Hematopoietic multipotent progenitor cell treated with erythropoietin and hydrocortisone succinate and interleukin-3 and kit ligand, for 8 days (in vitro differentiated cells): ENCODE measurements around the gene SCN1A.
"Not testable (repeated sequence)": the region's sequence is repeated elsewhere in the genome, so short reads cannot be mapped to it uniquely, and the experiment has no call there.

ENCODE experiments used
- DNase-seq: peaks from one replicate; pipeline ENCODE4 v3.0.0-alpha.2; 2015

SCN1A gene

GRCh38 chr2:166135152-166135848 is 7.5 kb upstream of the SCN1A start:
- DNase-seq = no peak

GRCh38 chr2:166134252-166135151 is 6.7 kb upstream of the SCN1A start:
- no peak for DNase-seq

GRCh38 chr2:166133653-166134052 is 5.8 kb upstream of the SCN1A start:
- no peak for DNase-seq

- no peak for DNase-seq
Observed at GRCh38 chr2:166128156-166128505, 311 bp upstream of the SCN1A start.

- no peak for DNase-seq
Observed at GRCh38 chr2:166126007-166126639, 1.7 kb downstream of the SCN1A start.

GRCh38 chr2:166125557-166125956 is 2.3 kb downstream of the SCN1A start:
- no peak for DNase-seq

- no peak for DNase-seq
Observed at GRCh38 chr2:166118180-166118579, 9.6 kb downstream of the SCN1A start.

GRCh38 chr2:166117491-166117890 is 10.3 kb downstream of the SCN1A start:
- no peak for DNase-seq

GRCh38 chr2:166115589-166115988 is 12.2 kb downstream of the SCN1A start:
- DNase-seq = no peak

- no peak for DNase-seq
Observed at GRCh38 chr2:166112193-166112605, 15.6 kb downstream of the SCN1A start.

- peak; percentile 34 for DNase-seq
Observed at GRCh38 chr2:166106431-166107015, 21.3 kb downstream of the SCN1A start.

- no peak for DNase-seq
Observed at GRCh38 chr2:166104773-166105172, 23.0 kb downstream of the SCN1A start.

- no peak for DNase-seq
Observed at GRCh38 chr2:166104084-166104483, 23.7 kb downstream of the SCN1A start.

GRCh38 chr2:166103277-166103676 is 24.5 kb downstream of the SCN1A start:
- not testable (repeated sequence) for DNase-seq

GRCh38 chr2:166094325-166094724 is 33.5 kb downstream of the SCN1A start:
- DNase-seq = no peak

- no peak for DNase-seq
Observed at GRCh38 chr2:166092889-166093288, 34.9 kb downstream of the SCN1A start.

GRCh38 chr2:166091439-166091838 is 36.4 kb downstream of the SCN1A start:
- no peak for DNase-seq

GRCh38 chr2:166090908-166091307 is 36.9 kb downstream of the SCN1A start:
- DNase-seq = no peak

GRCh38 chr2:166090346-166090745 is 37.5 kb downstream of the SCN1A start:
- DNase-seq = no peak

- DNase-seq = no peak
Observed at GRCh38 chr2:166088634-166089033, 39.2 kb downstream of the SCN1A start.

- no peak for DNase-seq
Observed at GRCh38 chr2:166084301-166084700, 43.5 kb downstream of the SCN1A start.

GRCh38 chr2:166082736-166083135 is 45.1 kb downstream of the SCN1A start:
- DNase-seq = no peak

- no peak for DNase-seq
Observed at GRCh38 chr2:166081852-166082251, 46.0 kb downstream of the SCN1A start.
